ENCODE measurements around the gene AGMAT. TPM values are rescaled to one million over a fixed set of nuclear protein-coding genes. Genes with fewer than 3 reads are reported as not detected.

The AGMAT gene
- polyA plus RNA-seq, 2 of the 4 experiments (the other 2 are of a cell fraction) = 10.3 to 13.1 TPM

DNA sequence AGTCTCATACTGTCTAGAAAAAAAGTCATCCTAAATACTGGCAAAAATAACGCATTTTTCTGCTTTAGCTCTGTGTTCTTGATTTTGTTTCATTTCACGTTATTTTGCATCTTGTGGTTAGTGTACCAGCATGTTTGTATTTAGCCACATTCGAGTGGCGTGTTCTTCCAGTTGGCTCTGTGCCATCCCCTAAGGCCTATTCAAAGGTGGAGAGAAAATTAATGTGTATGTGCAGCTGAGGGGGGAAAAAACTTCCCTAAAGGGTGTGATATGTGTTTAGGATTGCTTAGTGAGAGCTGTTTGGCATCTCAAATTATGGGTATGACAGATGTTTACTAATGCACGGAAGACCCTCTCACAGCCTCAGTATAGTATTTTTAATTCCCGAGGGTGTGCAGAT lies 46.1 kb downstream of the AGMAT start:
- CTCF ChIA-PET = no interaction called here
- no peak for ATAC-seq
- Histone ChIP-seq H3K4me1 (no peaks in the 10 kb centered on the region), H3K27ac (no peak overlapping the region), H3K4me2 (no peak overlapping the region), H3K4me3 (no peak overlapping the region), H3K9me3 (no peaks in the 10 kb centered on the region)
- WGBS (ENCODE audit: missing lambda C conversion rate) = 75% methylated on average over 6 of the region's 6 CpGs
- DNase-seq (ENCODE audit: low read depth in 1 of 2, low spot score in 1 of 2) = no peak
- TF ChIP-seq, protein P1, sequence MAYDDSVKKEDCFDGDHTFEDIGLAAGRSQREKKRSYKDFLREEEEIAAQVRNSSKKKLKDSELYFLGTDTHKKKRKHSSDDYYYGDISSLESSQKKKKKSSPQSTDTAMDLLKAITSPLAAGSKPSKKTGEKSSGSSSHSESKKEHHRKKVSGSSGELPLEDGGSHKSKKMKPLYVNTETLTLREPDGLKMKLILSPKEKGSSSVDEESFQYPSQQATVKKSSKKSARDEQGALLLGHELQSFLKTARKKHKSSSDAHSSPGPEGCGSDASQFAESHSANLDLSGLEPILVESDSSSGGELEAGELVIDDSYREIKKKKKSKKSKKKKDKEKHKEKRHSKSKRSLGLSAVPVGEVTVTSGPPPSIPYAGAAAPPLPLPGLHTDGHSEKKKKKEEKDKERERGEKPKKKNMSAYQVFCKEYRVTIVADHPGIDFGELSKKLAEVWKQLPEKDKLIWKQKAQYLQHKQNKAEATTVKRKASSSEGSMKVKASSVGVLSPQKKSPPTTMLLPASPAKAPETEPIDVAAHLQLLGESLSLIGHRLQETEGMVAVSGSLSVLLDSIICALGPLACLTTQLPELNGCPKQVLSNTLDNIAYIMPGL (CRISPR knock-in tag; IDR thresholded peaks at IDR 0.05; ENCODE audit: borderline replicate concordance) = no peak
- no peak for FAIRE-seq
- POLR2A ChIA-PET = no interaction called here

GRCh38 chr1:15531682-15532081 lies 53.2 kb downstream of the AGMAT start:
- Histone ChIP-seq H3K4me3 (no peak overlapping the region), H3K4me2 (no peak overlapping the region), H3K9me3 (no peaks in the 10 kb centered on the region), H3K4me1 (peaks cover 6% of the 10 kb centered on the region; the same call in 2 of the 3 replicates), H3K27ac (no peak overlapping the region)
- no peak for DNase-seq (ENCODE audit: low read depth in 1 of 2, low spot score in 1 of 2)
- ChIA-PET POLR2A (no interaction called here), CTCF (no interaction called here)
- no peak for ATAC-seq
- TF ChIP-seq MAZ (IDR thresholded peaks at IDR 0.05; ENCODE audit: borderline replicate concordance, low read depth, low read length) (no peak), HEYL (CRISPR knock-in tag; IDR thresholded peaks at IDR 0.05) (no peak), SREBF2 (IDR thresholded peaks at IDR 0.05) (no peak), POLR2A (IDR thresholded peaks at IDR 0.05; ENCODE audit: low read length) (no peak), ZNF302 (CRISPR knock-in tag; IDR thresholded peaks at IDR 0.05) (no peak), E2F6 (IDR thresholded peaks at IDR 0.05; ENCODE audit: borderline replicate concordance, low read depth) (no peak), HOXA7 (CRISPR knock-in tag; IDR thresholded peaks at IDR 0.05) (no peak), NFE2L2 (conservative IDR thresholded peaks at IDR 0.05; ENCODE audit: low read length) (no peak), EP300 (IDR thresholded peaks at IDR 0.05) (no peak)
- TF ChIP-seq, protein P2, sequence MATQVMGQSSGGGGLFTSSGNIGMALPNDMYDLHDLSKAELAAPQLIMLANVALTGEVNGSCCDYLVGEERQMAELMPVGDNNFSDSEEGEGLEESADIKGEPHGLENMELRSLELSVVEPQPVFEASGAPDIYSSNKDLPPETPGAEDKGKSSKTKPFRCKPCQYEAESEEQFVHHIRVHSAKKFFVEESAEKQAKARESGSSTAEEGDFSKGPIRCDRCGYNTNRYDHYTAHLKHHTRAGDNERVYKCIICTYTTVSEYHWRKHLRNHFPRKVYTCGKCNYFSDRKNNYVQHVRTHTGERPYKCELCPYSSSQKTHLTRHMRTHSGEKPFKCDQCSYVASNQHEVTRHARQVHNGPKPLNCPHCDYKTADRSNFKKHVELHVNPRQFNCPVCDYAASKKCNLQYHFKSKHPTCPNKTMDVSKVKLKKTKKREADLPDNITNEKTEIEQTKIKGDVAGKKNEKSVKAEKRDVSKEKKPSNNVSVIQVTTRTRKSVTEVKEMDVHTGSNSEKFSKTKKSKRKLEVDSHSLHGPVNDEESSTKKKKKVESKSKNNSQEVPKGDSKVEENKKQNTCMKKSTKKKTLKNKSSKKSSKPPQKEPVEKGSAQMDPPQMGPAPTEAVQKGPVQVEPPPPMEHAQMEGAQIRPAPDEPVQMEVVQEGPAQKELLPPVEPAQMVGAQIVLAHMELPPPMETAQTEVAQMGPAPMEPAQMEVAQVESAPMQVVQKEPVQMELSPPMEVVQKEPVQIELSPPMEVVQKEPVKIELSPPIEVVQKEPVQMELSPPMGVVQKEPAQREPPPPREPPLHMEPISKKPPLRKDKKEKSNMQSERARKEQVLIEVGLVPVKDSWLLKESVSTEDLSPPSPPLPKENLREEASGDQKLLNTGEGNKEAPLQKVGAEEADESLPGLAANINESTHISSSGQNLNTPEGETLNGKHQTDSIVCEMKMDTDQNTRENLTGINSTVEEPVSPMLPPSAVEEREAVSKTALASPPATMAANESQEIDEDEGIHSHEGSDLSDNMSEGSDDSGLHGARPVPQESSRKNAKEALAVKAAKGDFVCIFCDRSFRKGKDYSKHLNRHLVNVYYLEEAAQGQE (IDR thresholded peaks at IDR 0.05) = no peak
- whole genome bisulfite sequencing (ENCODE audit: missing lambda C conversion rate) = 90% methylated on average over 2 of the region's 2 CpGs
- no peak for FAIRE-seq

DNA sequence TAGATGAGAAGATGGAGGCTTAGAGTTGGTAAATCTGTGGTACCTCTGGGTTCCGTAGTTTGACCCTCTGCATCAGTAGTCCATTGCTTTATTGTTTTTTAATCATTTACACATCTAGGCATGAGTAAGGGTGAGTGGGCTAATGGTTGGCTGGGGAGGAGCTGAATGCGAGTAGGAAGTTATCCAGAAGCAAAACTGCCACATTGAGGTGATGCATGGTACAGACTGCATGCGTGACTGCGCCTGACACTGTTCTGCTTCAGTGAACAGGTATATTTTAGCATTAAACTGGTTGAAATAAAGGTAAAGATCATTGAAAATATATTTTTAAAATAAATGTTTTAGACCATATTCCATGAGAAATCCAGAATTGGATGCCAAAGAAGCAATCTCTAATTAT lies 53.8 kb downstream of the AGMAT start:
- ChIA-PET CTCF (interaction anchor here (0.6 kb wide), 1 partner anchor 49 kb away, joined by 4 read pairs; no protein-coding TSS in a partner anchor), POLR2A (no interaction called here)
- ATAC-seq (no peak), FAIRE-seq (no peak), DNase-seq (ENCODE audit: low read depth in 1 of 2, low spot score in 1 of 2) (no peak)
- peaks cover 6% of the 10 kb centered on the region; the same call in 2 of the 3 replicates for H3K4me1 ChIP-seq
- no peak overlapping the region for H3K4me2 ChIP-seq
- H3K27ac ChIP-seq = no peak overlapping the region
- no peak overlapping the region for H3K4me3 ChIP-seq
- H3K9me3 ChIP-seq = no peaks in the 10 kb centered on the region
- TF ChIP-seq RNF2 (IDR thresholded peaks at IDR 0.05; ENCODE audit: borderline replicate concordance, low read depth) (no peak), GATA3 (IDR thresholded peaks at IDR 0.05; ENCODE audit: borderline replicate concordance) (no peak), NFE2L2 (conservative IDR thresholded peaks at IDR 0.05; ENCODE audit: low read length) (no peak), FOSB (CRISPR knock-in tag; IDR thresholded peaks at IDR 0.05) (no peak)
- 92% methylated on average over 4 of the region's 4 CpGs for WGBS (ENCODE audit: missing lambda C conversion rate)
